ENCODE results near the gene ETDC.
"Not testable (repeated sequence)": the region's sequence is repeated elsewhere in the genome, so short reads cannot be mapped to it uniquely, and the experiment has no call there.

ETDC gene

GRCh38 chrX:135309430-135309923 is at the start of gene ETDC:
Gene ETDC (plus strand): TSS chrX:135309480. CDS start chrX:135309480, 0 bp downstream.
- intact Hi-C loops (cut with DNase I), result no loop called here
- no peak for DNase-seq

GRCh38 chrX:135260976-135261375 is 48.3 kb upstream of the ETDC start:
- intact Hi-C loops (cut with DNase I), result not testable (repeated sequence)

DNA sequence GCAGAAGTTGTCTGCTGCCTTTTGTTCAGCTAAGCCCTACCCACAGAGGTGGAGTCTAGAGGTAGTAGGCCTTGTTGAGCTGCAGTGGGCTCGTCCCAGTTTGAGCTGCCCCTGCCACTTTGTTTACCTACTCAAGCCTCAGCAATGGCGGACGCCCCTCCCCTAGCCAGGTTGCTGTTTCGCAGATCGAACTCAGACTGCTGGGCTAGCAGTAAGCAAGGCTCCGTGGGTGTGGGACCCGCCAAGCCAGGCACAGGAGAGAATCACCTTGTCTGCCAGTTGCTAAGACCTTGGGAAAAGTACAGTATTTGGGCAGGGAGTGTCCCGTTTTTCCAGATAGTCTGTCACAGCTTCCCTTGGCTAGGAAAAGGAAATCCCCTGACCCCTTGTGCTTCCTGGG is 45.9 kb upstream of the ETDC start:
- intact Hi-C loops (cut with DNase I), result not testable (repeated sequence)
- peak in 3 of 10 donors; percentile 26 to 70 (median 64) for DNase-seq

More at GRCh38 chrX:135260976-135261375, 48.3 kb upstream of the ETDC start:
- DNase-seq, result not testable (repeated sequence)

DNA sequence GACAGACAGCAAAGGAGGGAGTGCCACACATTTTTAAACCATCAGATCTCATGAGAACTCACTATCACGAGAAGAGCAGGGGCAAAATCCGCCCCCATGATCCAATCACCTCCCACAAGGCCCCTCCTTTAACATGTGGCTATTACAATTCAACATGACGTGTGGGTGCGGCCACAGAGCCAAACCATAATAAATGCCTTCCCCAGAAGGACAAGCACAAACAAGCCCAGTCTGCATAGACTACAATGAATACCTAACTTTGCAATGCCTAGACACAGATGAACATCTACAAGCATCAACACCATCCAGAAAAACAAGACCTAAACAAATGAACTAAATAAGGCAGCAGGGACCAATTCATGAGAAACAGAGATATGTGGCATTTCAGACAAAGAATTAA is 45.1 kb upstream of the ETDC start:
- DNase-seq, result no peak
- intact Hi-C loops (cut with DNase I), result no loop called here

- intact Hi-C loops (cut with DNase I), result no loop called here
- no peak for DNase-seq
These were observed 36.1 kb upstream of the ETDC start for GRCh38 chrX:135273162-135273561.

- DNase-seq, result no peak
- intact Hi-C loops (cut with DNase I), result no loop called here
These were observed 33.3 kb upstream of the ETDC start for GRCh38 chrX:135275973-135276372.

- intact Hi-C loops (cut with DNase I), result no loop called here
- DNase-seq, result no peak
These were observed 21.9 kb upstream of the ETDC start for GRCh38 chrX:135287266-135287823.

GRCh38 chrX:135295238-135295943 is 13.9 kb upstream of the ETDC start:
- intact Hi-C loops (cut with DNase I), result no loop called here
- peak; percentile 19 to 94 (median 48) for DNase-seq

DNA sequence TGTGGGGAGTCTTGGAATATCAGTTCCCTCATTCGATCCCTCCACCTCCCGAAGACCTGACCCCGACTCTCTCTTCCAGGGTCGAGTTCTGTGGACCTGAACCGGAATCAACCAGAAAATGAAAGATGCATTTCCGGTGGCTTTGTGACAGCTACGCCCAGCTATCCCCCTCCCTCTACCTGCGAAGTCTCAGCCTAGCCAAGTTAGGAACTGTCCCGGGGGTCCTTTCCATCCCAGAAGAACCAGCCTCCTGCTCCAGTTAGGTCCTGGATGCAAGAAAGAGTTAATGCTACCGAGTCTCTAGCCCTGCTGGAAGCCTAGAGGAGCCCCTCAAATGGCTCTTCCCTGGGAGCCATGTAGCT is 13.4 kb upstream of the ETDC start:
- DNase-seq, result no peak
- intact Hi-C loops (cut with DNase I), result no loop called here

GRCh38 chrX:135302269-135302873 is 6.9 kb upstream of the ETDC start:
- intact Hi-C loops (cut with DNase I), result no loop called here
- DNase-seq, result no peak

DNA sequence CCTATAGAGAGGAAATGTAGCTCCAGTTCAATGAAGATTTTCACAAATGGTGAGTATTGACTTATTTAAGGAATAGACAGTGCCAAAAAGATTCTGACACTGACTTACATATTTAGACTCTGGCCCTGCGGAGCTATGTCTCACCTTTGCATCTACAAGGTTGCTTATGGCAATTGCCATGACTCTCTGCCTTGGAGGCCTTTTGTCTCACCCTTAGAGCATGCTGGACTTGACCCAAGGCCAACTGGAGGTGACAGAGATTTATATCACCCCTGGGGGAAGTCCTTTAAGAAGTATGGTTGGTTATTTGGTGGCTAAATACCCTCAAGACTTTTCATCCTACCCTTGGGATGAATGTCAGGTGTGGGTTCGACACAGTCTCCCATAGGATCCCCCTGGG is 4.5 kb upstream of the ETDC start:
- no peak for DNase-seq
- intact Hi-C loops (cut with DNase I), result no loop called here

DNA sequence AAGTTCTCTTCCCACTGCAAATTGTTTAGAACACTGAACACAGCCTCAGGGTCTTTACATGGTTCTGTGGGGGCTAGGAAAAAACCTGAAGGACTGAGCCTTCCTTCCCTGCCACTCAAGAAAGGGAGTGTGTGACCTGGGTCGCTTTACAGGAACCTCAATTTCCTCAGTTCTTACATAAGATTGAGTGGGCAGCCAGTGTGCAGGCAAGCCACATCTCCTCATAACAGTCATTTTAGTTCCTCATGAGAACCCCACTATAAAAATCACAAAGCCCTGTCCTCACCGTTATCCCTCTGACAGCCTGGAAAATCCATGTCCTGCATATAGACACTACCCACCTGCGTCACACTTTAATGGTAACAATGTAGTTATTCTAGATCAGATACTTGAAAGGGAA is 2.1 kb upstream of the ETDC start:
- intact Hi-C loops (cut with DNase I), result no loop called here
- no peak for DNase-seq

DNA sequence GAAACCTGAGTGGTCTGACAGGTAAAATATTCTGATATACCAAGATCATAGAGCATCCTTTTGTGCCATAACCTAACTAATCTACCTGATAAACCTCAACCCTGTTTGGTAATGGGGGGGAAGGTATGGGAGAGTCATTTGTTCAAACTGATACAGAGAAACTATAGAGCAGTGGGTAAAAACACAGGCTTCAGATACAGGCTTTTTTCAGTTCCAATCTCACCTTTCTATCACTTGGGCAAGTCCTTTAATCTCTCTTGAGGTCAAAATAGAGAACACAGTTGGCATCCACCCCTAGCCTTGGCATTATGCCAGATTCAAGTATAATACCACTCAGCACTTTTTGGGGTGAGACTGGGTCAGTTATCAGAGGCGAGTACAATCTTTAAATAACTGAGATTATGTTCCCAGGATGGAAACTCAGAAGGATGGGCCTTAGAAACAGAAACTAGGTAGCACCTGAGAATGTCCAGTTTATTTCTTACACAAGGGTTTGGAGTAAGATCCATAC is 880 bp upstream of the ETDC start:
- no peak for DNase-seq
- intact Hi-C loops (cut with DNase I), result no loop called here

DNA sequence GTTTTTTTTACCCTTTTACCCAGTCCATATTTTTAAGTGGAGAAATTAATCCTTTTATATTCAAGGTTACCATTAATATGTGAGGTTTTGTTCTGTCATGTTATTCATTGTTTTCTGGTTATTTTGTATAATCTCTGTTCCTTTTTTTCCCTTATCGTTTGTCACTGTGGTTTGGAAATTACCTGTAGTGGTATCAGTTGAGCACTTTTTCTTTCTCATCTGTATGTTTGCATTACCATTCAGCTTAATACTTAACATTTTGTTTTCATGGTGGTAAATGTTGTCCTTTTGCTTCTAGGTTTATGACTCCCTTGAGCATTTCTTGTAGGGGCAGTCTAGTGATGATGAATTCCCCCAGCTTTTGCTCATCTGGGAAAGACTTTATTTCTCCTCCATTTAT is 6.6 kb downstream of the ETDC start:
- intact Hi-C loops (cut with DNase I), result no loop called here
- no peak for DNase-seq

GRCh38 chrX:135324463-135324862 is 15.2 kb downstream of the ETDC start:
- intact Hi-C loops (cut with DNase I), result no loop called here
- DNase-seq, result no peak

DNA sequence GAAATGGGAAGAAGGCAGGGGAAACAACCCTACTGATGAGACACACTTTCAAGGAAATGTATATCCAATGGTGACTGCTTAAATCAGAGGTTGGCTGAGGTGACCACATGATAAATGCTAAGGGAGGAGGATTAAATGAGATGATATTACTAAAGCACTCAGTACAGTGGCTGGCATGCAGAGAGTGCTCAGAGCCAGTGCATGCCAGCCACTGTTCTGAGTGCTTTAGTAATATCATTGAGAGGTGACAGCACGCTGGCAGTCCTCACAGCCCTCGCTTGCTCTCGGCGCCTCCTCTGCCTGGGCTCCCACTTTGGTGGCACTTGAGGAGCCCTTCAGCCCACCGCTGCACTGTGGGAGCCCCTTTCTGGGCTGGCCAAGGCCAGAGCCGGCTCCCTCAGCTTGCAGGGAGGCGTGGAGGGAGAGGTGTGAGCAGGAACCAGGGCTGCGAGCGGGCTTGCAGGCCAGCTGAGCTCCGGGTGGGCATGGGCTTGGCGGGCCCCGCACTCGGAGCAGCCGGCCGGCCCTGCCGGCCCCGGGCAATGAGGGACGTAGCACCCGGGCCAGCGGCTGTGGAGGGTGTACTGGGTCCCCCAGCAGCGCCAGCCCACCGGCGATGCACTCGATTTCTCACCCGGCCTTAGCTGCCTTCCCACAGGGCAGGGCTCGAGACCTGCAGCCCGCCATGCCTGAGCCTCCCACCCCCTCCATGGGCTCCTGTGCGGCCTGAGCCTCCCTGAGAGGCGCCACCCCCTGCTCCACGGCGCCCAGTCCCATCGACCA is 15.9 kb downstream of the ETDC start:
- DNase-seq, result peak in 2 of 10 donors; percentile 59 to 65
- intact Hi-C loops (cut with DNase I), result not testable (repeated sequence)

DNA sequence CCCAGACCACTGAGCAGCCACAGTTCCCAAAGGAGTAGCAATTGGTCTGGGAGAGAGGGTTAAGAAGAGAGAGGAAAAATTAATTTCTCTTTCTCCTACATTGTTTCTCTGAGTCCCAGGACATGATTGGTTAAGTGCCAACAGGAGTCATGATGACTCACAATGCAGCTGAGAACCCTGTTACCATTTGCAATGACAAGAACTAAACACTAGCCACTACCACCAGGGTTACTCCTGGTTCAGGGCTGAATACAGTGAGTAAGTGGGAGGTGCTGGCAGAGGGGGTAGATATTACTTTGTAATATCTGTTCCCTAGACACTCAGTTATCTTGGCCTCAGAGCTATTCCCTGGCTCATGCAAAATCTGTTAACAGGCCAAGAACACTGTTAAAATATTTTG is 18.0 kb downstream of the ETDC start:
- DNase-seq, result no peak
- intact Hi-C loops (cut with DNase I), result no loop called here

GRCh38 chrX:135328421-135329005 is 19.2 kb downstream of the ETDC start:
- no peak for DNase-seq
- intact Hi-C loops (cut with DNase I), result no loop called here

DNA sequence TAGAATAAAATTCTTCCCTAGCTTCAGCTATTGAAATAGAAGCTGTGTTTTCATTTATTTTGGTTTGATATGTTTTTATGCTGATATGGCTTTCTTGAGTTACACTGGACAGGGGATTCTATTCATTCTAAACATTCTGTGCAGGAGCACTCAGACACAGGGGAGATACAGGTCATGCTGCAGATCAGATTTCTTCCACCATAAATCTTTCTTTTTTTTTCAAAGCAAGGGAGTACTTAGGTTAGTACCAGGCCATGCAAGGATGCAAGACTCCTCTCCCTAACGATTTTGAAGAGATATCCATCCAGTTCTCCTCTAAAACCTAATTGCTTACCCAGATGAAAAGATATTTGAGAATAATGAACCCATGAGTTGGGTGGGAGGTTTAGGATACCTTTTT is 21.4 kb downstream of the ETDC start:
- DNase-seq, result no peak
- intact Hi-C loops (cut with DNase I), result no loop called here

DNA sequence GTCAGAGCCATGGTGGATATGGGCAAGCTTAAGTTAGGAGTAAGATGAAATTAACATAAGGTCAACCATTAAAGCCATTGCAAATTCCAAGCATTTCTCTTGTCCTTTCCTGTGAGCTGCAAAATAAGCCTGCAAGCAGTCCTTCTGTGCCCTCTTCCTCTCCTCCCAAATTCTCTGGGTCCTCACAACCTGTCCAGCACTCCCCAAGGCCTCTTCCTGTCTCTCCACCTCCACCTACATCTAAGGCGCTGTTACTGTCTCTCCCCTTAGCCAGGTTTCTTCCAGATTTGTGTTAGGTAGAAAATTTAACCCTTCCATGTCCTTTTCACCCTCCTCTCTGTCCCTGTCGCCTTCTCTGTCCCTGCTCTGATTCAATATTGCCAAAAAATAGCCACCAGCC is 22.2 kb downstream of the ETDC start:
- intact Hi-C loops (cut with DNase I), result no loop called here
- no peak for DNase-seq

DNA sequence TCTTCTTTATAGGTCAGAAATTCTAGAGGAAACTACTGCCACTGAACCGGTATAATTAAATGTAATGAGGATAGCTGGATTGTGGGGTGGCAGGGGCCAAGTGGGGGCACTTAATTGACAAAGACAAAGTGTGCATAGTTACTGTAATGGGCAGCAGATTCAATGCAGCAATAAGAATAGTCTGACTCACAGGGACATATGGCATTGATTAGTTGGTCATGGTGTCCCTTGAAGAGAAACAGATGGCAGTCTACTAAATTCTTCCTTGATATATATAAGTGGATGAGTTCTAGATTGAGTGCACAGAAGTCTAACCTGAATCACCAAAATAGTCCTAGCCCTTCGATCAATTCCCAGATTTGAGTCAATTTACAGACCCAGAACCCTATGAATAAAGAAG is 31.6 kb downstream of the ETDC start:
- no peak for DNase-seq
- intact Hi-C loops (cut with DNase I), result no loop called here
